HFF-Myc (cell line): ENCODE data around the gene GALNT10.

ENCODE experiments used
- DNase-seq: peaks from one replicate; pipeline ENCODE4 v3.0.0-alpha.2; 2011; ENCODE audit warnings: low read depth; ENCODE audit errors: extremely low read depth
- H3K4me3 ChIP-seq: replicated peaks from 2 replicates; pipeline ENCODE4 v1.5.1; 2011; ENCODE audit warnings: low read depth, mild to moderate bottlenecking, control low read depth, low read length
- CTCF ChIP-seq: IDR thresholded peaks from 2 replicates; pipeline ENCODE4 v1.5.1; 2012; ENCODE audit warnings: mild to moderate bottlenecking, low read depth, low read length, control low read depth; ENCODE audit errors: missing control alignments

The GALNT10 gene

GRCh38 chr5:154234551-154234950 is 44.0 kb downstream of the GALNT10 start:
- DNase-seq: no peak
- H3K4me3 ChIP-seq: no peak overlapping the region
- no peak for TF ChIP-seq CTCF

- DNase-seq: no peak
- TF ChIP-seq CTCF: no peak
Measured at GRCh38 chr5:154236011-154236410, 45.5 kb downstream of the GALNT10 start.

GRCh38 chr5:154236536-154237375 is 46.2 kb downstream of the GALNT10 start:
- DNase-seq: no peak
- no peak for TF ChIP-seq CTCF
- no peak overlapping the region for H3K4me3 ChIP-seq

More at GRCh38 chr5:154236011-154236410, 45.5 kb downstream of the GALNT10 start:
- H3K4me3 ChIP-seq: no peak overlapping the region

GRCh38 chr5:154237376-154237743 is 46.8 kb downstream of the GALNT10 start:
- DNase-seq: no peak
- no peak for TF ChIP-seq CTCF
- H3K4me3 ChIP-seq: no peak overlapping the region

GRCh38 chr5:154237946-154238345 is 47.4 kb downstream of the GALNT10 start:
- TF ChIP-seq CTCF: no peak
- H3K4me3 ChIP-seq: no peak overlapping the region
- no peak for DNase-seq

GRCh38 chr5:154238776-154239481 is 48.4 kb downstream of the GALNT10 start:
- TF ChIP-seq CTCF: no peak
- H3K4me3 ChIP-seq: no peak overlapping the region
- DNase-seq: no peak
